ENCODE results near the gene QRICH2.

The QRICH2 gene

DNA sequence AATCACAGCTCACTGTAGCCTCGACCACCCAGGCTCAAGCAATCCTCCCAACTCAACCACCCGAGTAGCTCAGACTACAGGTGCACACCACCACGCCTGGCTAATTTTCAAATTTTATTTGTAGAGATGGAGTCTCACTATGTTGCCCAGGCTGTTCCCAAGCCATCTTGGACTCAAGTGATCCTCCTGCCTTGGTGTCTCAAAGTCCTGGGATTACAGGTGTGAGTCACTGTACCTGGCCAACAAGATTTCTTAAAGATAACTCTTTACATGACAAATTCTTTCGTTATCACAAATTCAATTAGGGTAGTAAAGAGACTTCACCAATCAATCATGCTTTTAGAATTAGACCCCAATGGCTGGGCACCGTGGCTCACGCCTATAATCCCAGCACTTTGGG, 33.2 kb upstream of the QRICH2 start:
- H3K4me3 ChIP-seq (ENCODE audit: control insufficient read depth, low read depth, low read length): no peak overlapping the region
- TF ChIP-seq, protein P1, sequence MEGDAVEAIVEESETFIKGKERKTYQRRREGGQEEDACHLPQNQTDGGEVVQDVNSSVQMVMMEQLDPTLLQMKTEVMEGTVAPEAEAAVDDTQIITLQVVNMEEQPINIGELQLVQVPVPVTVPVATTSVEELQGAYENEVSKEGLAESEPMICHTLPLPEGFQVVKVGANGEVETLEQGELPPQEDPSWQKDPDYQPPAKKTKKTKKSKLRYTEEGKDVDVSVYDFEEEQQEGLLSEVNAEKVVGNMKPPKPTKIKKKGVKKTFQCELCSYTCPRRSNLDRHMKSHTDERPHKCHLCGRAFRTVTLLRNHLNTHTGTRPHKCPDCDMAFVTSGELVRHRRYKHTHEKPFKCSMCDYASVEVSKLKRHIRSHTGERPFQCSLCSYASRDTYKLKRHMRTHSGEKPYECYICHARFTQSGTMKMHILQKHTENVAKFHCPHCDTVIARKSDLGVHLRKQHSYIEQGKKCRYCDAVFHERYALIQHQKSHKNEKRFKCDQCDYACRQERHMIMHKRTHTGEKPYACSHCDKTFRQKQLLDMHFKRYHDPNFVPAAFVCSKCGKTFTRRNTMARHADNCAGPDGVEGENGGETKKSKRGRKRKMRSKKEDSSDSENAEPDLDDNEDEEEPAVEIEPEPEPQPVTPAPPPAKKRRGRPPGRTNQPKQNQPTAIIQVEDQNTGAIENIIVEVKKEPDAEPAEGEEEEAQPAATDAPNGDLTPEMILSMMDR (conservative IDR thresholded peaks at IDR 0.05; ENCODE audit: control insufficient read depth, insufficient read depth, low read depth, low read length): no peak
- no peak for DNase-seq (ENCODE audit: low read depth)

DNA sequence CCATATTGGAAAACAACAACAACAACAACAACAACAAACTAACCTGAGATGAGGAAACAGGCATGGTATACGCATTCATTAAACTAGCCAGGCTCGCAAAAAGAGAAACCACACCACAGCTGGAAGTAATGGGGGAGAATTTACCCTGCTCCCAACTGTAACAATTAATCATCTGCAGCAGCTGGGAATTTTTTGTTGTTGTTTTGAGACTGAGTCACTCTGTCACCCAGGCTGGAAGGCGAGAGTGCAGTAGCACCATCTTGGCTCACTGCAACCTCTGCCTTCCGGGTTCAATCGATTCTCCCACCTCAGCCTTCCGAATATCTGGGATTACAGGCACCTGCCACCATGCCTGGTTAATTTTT, 29.3 kb upstream of the QRICH2 start:
- TF ChIP-seq, protein P1 (conservative IDR thresholded peaks at IDR 0.05; ENCODE audit: control insufficient read depth, insufficient read depth, low read depth, low read length): no peak
- peak; percentile 39 for DNase-seq (ENCODE audit: low read depth)
- H3K4me3 ChIP-seq (ENCODE audit: control insufficient read depth, low read depth, low read length): no peak overlapping the region

DNA sequence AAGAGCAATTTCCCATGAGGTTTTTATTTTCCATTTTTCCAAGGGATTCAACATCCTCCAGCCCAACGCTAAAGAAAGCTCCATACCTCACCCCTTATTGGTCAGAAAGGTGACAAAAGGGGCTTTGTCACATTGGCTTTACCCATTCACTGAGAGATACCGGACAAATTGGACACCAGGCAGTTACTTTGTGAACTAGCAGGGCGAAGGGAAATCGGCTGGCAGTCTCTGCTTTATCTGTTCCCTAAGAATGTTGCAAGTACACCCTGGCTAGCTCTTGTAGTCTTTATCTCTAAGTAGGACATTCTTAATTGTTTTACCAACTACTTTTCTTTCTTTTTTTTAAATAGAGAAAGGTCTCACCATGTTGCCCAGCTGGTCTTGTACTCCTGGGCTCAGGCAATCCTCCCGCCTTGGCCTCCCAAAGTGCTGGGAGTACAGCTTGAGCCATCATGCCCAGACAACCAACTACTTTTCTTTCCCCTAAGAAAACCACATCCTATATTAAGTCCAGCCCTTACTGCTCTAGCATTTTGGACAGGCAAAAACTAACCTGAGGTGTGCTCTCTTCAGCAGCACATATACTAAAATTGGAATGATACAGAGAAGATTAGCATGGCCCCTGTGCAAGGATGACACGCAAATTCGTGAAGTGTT, 28.8 kb upstream of the QRICH2 start:
- H3K4me3 ChIP-seq (ENCODE audit: control insufficient read depth, low read depth, low read length): no peak overlapping the region
- TF ChIP-seq, protein P1 (conservative IDR thresholded peaks at IDR 0.05; ENCODE audit: control insufficient read depth, insufficient read depth, low read depth, low read length): no peak
- no peak for DNase-seq (ENCODE audit: low read depth)

DNA sequence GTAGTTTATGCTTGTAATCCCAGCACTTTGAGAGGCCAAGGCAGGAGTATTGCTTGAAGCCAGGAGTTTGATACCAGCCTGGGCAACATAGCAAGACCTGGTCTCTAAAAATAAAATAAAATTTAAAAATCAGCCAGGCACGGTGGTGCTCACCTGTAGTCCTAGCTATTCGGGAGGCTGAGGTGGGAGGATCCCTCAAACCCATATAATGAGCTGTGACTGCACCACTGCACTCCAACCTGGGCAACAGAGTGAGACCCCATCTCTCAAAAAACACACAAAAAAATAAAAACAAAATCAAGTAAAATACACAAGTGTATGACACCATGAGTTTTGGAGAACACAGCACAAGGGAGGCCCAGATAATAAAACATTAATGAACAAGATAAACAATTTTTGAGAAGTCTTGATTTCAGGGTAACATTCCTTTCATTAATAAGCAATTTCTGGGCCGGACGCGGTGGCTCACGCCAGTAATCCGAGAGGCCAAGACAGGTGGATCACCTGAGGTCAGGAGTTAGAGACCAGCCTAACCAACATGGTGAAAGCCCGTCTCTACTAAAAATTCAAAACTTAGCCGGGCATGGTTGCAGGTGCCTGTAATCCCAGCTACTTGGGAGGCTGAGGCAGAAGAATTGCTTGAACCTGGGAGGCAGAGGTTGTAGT, 27.8 kb upstream of the QRICH2 start:
- TF ChIP-seq, protein P1 (conservative IDR thresholded peaks at IDR 0.05; ENCODE audit: control insufficient read depth, insufficient read depth, low read depth, low read length): no peak
- H3K4me3 ChIP-seq (ENCODE audit: control insufficient read depth, low read depth, low read length): no peak overlapping the region
- DNase-seq (ENCODE audit: low read depth): no peak

DNA sequence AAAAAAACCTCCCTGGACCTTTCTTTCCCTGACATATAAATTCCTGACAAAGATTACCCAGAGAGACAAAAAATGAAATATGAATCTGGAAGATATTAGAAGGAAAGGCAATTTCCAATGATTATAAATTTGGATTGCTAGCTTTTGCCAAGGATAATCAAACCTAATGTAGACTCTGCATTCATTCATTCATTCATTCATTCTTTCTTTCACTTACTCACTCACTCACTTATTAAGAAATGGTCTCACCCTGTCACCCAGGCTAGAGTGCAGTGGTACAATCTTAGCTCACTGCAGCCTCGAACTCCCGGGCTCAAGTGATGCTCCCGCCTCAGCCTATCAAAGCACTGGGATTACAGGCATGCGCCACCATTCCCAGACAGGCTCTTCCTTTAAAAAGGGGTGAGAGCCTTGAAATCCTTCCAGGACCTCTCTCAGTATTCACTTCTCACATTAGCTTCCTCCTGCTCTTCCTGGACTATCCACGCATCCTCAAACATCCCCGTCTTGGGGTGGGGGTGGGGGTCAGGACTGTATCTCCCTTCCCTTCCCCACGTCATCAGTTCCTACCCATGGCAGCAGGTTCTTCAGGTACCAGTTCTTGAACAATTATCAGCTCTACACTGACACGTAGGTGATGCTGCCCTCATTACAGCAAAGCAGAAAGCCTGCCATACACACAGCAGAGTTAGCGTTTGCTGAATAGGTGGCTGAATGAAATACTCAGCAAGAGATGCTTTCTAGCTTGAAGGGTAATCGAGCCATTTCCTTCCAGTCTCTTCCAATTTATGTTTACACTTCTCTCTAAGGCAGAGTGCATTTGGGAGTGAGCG, 25.8 kb upstream of the QRICH2 start:
- DNase-seq (ENCODE audit: low read depth): no peak

DNA sequence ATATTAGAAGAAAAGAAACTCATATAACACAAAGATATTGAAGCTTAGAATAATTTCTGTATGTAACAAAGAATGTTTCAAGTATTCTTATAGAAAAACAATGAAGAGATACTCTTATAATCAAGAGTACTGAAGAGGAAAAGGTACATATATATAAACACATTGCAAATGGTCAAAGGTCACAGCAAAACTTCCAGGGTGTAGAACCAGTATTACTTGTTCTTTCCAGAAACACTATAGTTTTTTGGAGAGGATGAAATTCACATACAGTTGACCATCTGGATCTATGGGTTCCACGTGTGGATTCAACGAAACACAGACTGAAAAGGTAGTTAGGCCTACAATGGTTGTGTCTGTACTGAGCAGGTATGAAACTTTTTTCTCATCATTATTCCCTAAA, 23.0 kb upstream of the QRICH2 start:
- no peak for DNase-seq (ENCODE audit: low read depth)
- TF ChIP-seq, protein P1 (conservative IDR thresholded peaks at IDR 0.05; ENCODE audit: control insufficient read depth, insufficient read depth, low read depth, low read length): no peak
- no peak overlapping the region for H3K4me3 ChIP-seq (ENCODE audit: control insufficient read depth, low read depth, low read length)

More for the DNA sequence above, 25.8 kb upstream of the QRICH2 start:
- TF ChIP-seq, protein P1 (conservative IDR thresholded peaks at IDR 0.05; ENCODE audit: control insufficient read depth, insufficient read depth, low read depth, low read length): no peak
- no peak overlapping the region for H3K4me3 ChIP-seq (ENCODE audit: control insufficient read depth, low read depth, low read length)

All from fibroblast of mammary gland (primary cell).